Transverse colon (tissue), 3 donors: Measurements from ENCODE around the gene ADAT1.

Source experiments
- CTCF ChIP-seq, 5 experiments: fragments of 200-600 bp in 3 of 5; fragments of 450-650 bp in 2 of 5; sonication (generic) in 3 of 5; IDR thresholded peaks; 1 replicate in 2 of 5; 2 replicates in 3 of 5; pipeline ENCODE4 v1.5.1; 2016 to 2017; ENCODE audit warnings: antibody characterized with exemption in 5 of 5, inconsistent platforms in 3 of 5, mild to moderate bottlenecking in 2 of 5, moderate library complexity in 1 of 5
- POLR2A ChIP-seq: fragments of 450-650 bp; IDR thresholded peaks from one replicate; pipeline ENCODE4 v1.6.1; 2016; ENCODE audit warnings: antibody characterized with exemption, mild to moderate bottlenecking, moderate library complexity

DNA sequence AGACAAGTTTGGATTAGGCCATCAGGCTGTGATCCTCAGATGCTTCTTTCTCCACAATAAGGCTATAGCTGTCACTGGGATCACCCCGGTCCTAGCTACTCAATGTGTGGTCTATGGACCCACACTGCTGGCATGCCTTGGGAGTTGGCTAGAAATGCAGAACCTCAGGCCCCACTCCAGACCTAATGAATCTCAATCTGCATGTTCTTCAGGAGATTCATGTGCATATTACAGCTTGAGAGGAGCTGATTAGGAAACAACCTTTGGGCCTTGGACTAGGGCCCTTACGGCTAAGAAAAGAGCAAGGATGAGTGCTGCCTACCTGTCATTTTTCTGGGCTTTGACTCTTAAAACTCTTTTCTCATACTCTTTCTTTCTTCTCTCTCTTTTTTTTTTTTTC, 7.5 kb downstream of the ADAT1 start:
- TF ChIP-seq POLR2A, result no peak
- TF ChIP-seq CTCF (IDR thresholded peaks at IDR 0.05), result no peak
